ENCODE results near the gene RRP9.

DNA sequence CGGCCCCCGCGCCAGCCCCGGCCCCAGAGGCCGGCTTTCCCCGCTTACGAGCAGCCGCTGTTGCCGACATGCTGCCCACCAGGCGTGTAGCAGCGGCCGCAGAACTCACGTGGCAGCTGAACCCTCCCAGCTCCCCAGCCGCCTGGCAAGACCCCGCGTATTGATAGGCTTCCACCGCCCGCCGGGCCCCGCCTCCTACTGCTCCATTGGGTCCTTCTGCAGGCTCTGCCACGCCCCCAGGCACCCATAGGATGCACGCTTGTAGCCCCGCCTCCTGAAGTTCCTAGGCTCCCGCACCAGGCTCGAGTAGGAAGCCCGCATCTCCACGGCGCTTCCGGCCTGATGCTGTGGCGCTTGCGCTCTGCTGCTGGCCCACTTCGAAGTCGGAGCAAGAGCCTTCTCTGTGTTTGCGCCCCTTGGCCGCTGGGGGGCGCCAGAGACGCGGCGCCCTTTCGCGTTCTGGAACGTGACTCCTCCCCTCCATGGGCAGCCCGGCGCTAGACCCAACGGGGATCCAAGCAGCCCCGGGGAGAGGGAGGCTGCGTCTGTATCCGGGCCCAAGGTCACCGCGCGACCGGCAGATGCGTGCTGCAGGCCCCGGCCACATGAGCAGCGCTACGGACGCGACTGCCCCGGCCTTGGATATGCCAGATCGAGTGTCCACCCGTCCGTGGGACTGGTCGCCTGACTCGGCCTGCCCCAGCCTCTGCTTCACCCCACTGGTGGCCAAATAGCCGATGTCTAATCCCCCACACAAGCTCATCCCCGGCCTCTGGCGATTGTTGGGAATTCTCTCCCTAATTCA is at the start of gene RRP9, which contains the start of gene PARP3:
- TF ChIP-seq POLR2A (IDR thresholded peaks at IDR 0.05; ENCODE audit: low read length) (peak; percentile 77), GATA1 (IDR thresholded peaks at IDR 0.05; ENCODE audit: low read depth, low read length) (no peak)

Measured in erythroblast (primary cell).